H1 (cell line): Measurements from ENCODE around the gene VEGFD. TPM values are rescaled to one million over a fixed set of nuclear protein-coding genes. Genes with fewer than 3 reads are reported as not detected.

Experiments
- CTCF ChIA-PET: fragments of 300-600 bp; sonication (Branson Sonifier 250); formaldehyde crosslinking; loops from one replicate; lab custom pipeline; 2021; ENCODE audit not compliant: partially characterized antibody; lab: Charles Lee
- POLR2A ChIA-PET: fragments of 300-600 bp; sonication (Branson Sonifier 250); formaldehyde crosslinking; loops from one replicate; lab custom pipeline; 2021; ENCODE audit warnings: inconsistent platforms; ENCODE audit not compliant: partially characterized antibody; lab: Charles Lee
- DNase-seq, 2 experiments: peaks; one replicate each; pipeline versions ENCODE4 v3.0.0 to v3.0.0-alpha.2; 2010 to 2022; ENCODE audit warnings: low spot score in 2 of 2, low read depth in 1 of 2, mixed read lengths in 1 of 2
- FAIRE-seq: peaks from 2 replicates; lab custom pipeline; 2011; peaks lifted over from hg19 to GRCh38; lab: Jason Lieb, UNC
- H2AFZ ChIP-seq: 2 replicates; pipeline ENCODE4 v1.8.1; 2012; ENCODE audit warnings: low read length, inconsistent platforms
- H2AK5ac ChIP-seq: 2 replicates; pipeline ENCODE4 v1.6.1; 2013; ENCODE audit warnings: low read depth, low read length
- H2BK120ac ChIP-seq: replicated peaks from 2 replicates; pipeline ENCODE3; 2013; ENCODE audit warnings: low read depth, low read length, inconsistent platforms
- H2BK12ac ChIP-seq: 2 replicates; pipeline ENCODE4 v1.6.1; 2013; ENCODE audit warnings: low read depth, low read length
- H2BK15ac ChIP-seq: 2 replicates; pipeline ENCODE4 v1.6.1; 2013; ENCODE audit warnings: low read length
- H2BK20ac ChIP-seq: 2 replicates; pipeline ENCODE4 v1.6.1; 2013; ENCODE audit warnings: low read length
- H2BK5ac ChIP-seq: 2 replicates; pipeline ENCODE4 v1.6.1; 2013; ENCODE audit warnings: low read depth, low read length
- H3K14ac ChIP-seq: 2 replicates; pipeline ENCODE4 v1.6.1; 2013; ENCODE audit warnings: inconsistent platforms; ENCODE audit not compliant: insufficient read length
- H3K18ac ChIP-seq: 2 replicates; pipeline ENCODE4 v1.6.1; 2013; ENCODE audit warnings: low read length; ENCODE audit errors: extremely low read depth
- H3K23ac ChIP-seq: 2 replicates; pipeline ENCODE4 v1.6.1; 2013; ENCODE audit warnings: inconsistent platforms; ENCODE audit not compliant: insufficient read length
- H3K23me2 ChIP-seq: 2 replicates; pipeline ENCODE4 v1.6.1; 2013; ENCODE audit warnings: low read depth, low read length
- H3K27ac ChIP-seq: 2 replicates; pipeline ENCODE4 v1.6.1; 2011; ENCODE audit warnings: low read depth, low read length, inconsistent platforms
- H3K27me3 ChIP-seq, 4 experiments: replicated peaks in 1 of 4; 1 replicate in 1 of 4; 2 replicates in 3 of 4; pipeline versions ENCODE4 v1.6.1 to v1.8.1; 2011 to 2013; ENCODE audit warnings: low read length in 3 of 4, mild to moderate bottlenecking in 3 of 4, inconsistent platforms in 2 of 4, mixed read lengths in 2 of 4, moderate library complexity in 1 of 4; ENCODE audit not compliant: control insufficient read depth in 3 of 4, insufficient read depth in 3 of 4; ENCODE audit errors: extremely low read depth in 1 of 4
- H3K36me3 ChIP-seq, 4 experiments: 2 replicates each; pipeline versions ENCODE4 v1.6.1 to v1.8.1; 2011 to 2013; ENCODE audit warnings: mild to moderate bottlenecking in 4 of 4, low read length in 3 of 4, moderate library complexity in 2 of 4, control low read depth in 1 of 4, inconsistent platforms in 1 of 4; ENCODE audit not compliant: insufficient read depth in 4 of 4, control insufficient read depth in 2 of 4
- H3K4ac ChIP-seq: replicated peaks from 2 replicates; pipeline ENCODE3; 2013; ENCODE audit warnings: low read length, low read depth, mixed read lengths, inconsistent platforms; ENCODE audit not compliant: insufficient read length
- H3K4me1 ChIP-seq, 4 experiments: replicated peaks in 1 of 4; 1 replicate in 1 of 4; 2 replicates in 3 of 4; pipeline versions ENCODE4 v1.6.1 to v1.8.1; 2011 to 2013; ENCODE audit warnings: low read length in 3 of 4, inconsistent platforms in 2 of 4, mixed read lengths in 1 of 4; ENCODE audit not compliant: insufficient read depth in 4 of 4, control insufficient read depth in 3 of 4
- H3K4me2 ChIP-seq, 2 experiments: 2 replicates each; pipeline versions ENCODE4 v1.6.1 to v1.8.1; 2011 to 2013; ENCODE audit warnings: low read depth in 2 of 2, low read length in 2 of 2, control low read depth in 1 of 2, inconsistent platforms in 1 of 2, mild to moderate bottlenecking in 1 of 2; ENCODE audit not compliant: insufficient read depth in 1 of 2
- H3K4me3 ChIP-seq, 4 experiments: fragments of 200-600, 300-600 bp in 1 of 4; sonication (generic), shearing (Covaris generic), sonication (Bioruptor Twin) in 1 of 4; 2 replicates each; pipeline versions ENCODE4 v1.5.1 to v1.8.1; 2011 to 2016; ENCODE audit warnings: low read length in 4 of 4, low read depth in 3 of 4, control low read depth in 2 of 4, inconsistent platforms in 2 of 4, mild to moderate bottlenecking in 2 of 4, mixed read lengths in 1 of 4, moderate library complexity in 1 of 4; ENCODE audit not compliant: insufficient read depth in 2 of 4; ENCODE audit errors: extremely low read depth in 1 of 4
- H3K56ac ChIP-seq: replicated peaks from 2 replicates; pipeline ENCODE3; 2013; ENCODE audit warnings: low read depth, mild to moderate bottlenecking, mixed read lengths, low read length, inconsistent platforms; ENCODE audit not compliant: insufficient read length
- H3K79me1 ChIP-seq: 2 replicates; pipeline ENCODE4 v1.6.1; 2013; ENCODE audit warnings: low read depth, low read length, control low read depth
- H3K79me2 ChIP-seq, 2 experiments: 2 replicates each; pipeline versions ENCODE4 v1.6.1 to v1.8.1; 2012 to 2013; ENCODE audit warnings: low read length in 2 of 2, mild to moderate bottlenecking in 2 of 2, inconsistent platforms in 1 of 2; ENCODE audit not compliant: insufficient read depth in 2 of 2, control insufficient read depth in 1 of 2
- H3K9ac ChIP-seq, 4 experiments: replicated peaks in 1 of 4; 1 replicate in 1 of 4; 2 replicates in 3 of 4; pipeline versions ENCODE4 v1.6.1 to v1.8.1; 2011 to 2013; ENCODE audit warnings: low read depth in 3 of 4, low read length in 3 of 4, control low read depth in 2 of 4, mild to moderate bottlenecking in 2 of 4, moderate library complexity in 2 of 4, inconsistent platforms in 1 of 4; ENCODE audit errors: extremely low read depth in 1 of 4
- H3K9me3 ChIP-seq, 2 experiments: 2 replicates each; pipeline versions ENCODE4 v1.6.1 to v1.8.1; 2012 to 2013; ENCODE audit warnings: mild to moderate bottlenecking in 2 of 2, moderate library complexity in 2 of 2, control low read depth in 1 of 2, inconsistent platforms in 1 of 2, low read depth in 1 of 2, low read length in 1 of 2, mixed read lengths in 1 of 2; ENCODE audit not compliant: insufficient read depth in 2 of 2
- H4K20me1 ChIP-seq, 2 experiments: replicated peaks in 1 of 2; 2 replicates each; pipeline versions ENCODE3 to v1.8.1; 2011 to 2013; ENCODE audit warnings: inconsistent platforms in 2 of 2, low read length in 2 of 2, mild to moderate bottlenecking in 1 of 2; ENCODE audit not compliant: insufficient read depth in 2 of 2, control insufficient read depth in 1 of 2
- H4K5ac ChIP-seq: 2 replicates; pipeline ENCODE4 v1.6.1; 2013; ENCODE audit warnings: low read length, low read depth, mixed read lengths, inconsistent platforms; ENCODE audit not compliant: insufficient read length
- H4K8ac ChIP-seq: 2 replicates; pipeline ENCODE4 v1.8.0; 2013; ENCODE audit warnings: mild to moderate bottlenecking, moderate library complexity, low read length, inconsistent platforms; ENCODE audit not compliant: insufficient read depth; ENCODE audit errors: extremely low read depth
- H4K91ac ChIP-seq: replicated peaks from 2 replicates; pipeline ENCODE3; 2013; ENCODE audit warnings: low read length, mixed read lengths, inconsistent platforms; ENCODE audit not compliant: insufficient read length
- CBX5 ChIP-seq: fragments of 300-800, 300-1000 bp; sonication (generic); IDR thresholded peaks from 2 replicates; pipeline ENCODE4 v1.7.1; 2016; ENCODE audit warnings: antibody characterized with exemption, low read length, low read depth
- CBX8 ChIP-seq: fragments of 300-800, 300-1000 bp; sonication (generic); IDR thresholded peaks from 2 replicates; pipeline ENCODE4 v1.7.1; 2016; ENCODE audit warnings: low read depth, low read length, borderline replicate concordance
- CHD1 ChIP-seq: IDR thresholded peaks from 2 replicates; pipeline ENCODE4 v1.6.1; 2012; ENCODE audit warnings: low read depth, low read length, improper control_type of control experiment
- JUN ChIP-seq: IDR thresholded peaks from 2 replicates; pipeline ENCODE4 v1.6.1; 2011; ENCODE audit warnings: low read depth, mild to moderate bottlenecking, improper control_type of control experiment, low read length
- MAFK ChIP-seq: IDR thresholded peaks from 2 replicates; pipeline ENCODE4 v1.6.1; 2012; ENCODE audit warnings: low read depth, mild to moderate bottlenecking, improper control_type of control experiment, low read length
- NANOG ChIP-seq: IDR thresholded peaks from 2 replicates; pipeline ENCODE4 v1.6.1; 2011; ENCODE audit warnings: low read length, low read depth, mild to moderate bottlenecking, inconsistent platforms; ENCODE audit not compliant: insufficient read depth, poor library complexity, severe bottlenecking
- RBBP5 ChIP-seq: IDR thresholded peaks from 2 replicates; pipeline ENCODE4 v1.7.1; 2012; ENCODE audit warnings: low read depth, mild to moderate bottlenecking, inconsistent platforms, low read length, moderate library complexity, borderline replicate concordance
- RNF2 ChIP-seq: fragments of 200-900, 300-1000 bp; sonication (generic); IDR thresholded peaks from 2 replicates; pipeline ENCODE4 v1.7.1; 2016; ENCODE audit warnings: borderline replicate concordance, low read depth, mild to moderate bottlenecking, antibody characterized with exemption, low read length; ENCODE audit not compliant: poor library complexity, severe bottlenecking; ENCODE audit errors: missing control alignments
- RXRA ChIP-seq: IDR thresholded peaks from 2 replicates; pipeline ENCODE4 v1.6.1; 2011; ENCODE audit warnings: low read depth, mild to moderate bottlenecking, low read length, moderate library complexity; ENCODE audit not compliant: insufficient read depth
- SP1 ChIP-seq: IDR thresholded peaks from 2 replicates; pipeline ENCODE4 v1.6.1; 2011; ENCODE audit warnings: low read depth, low read length
- SP2 ChIP-seq: IDR thresholded peaks from 2 replicates; pipeline ENCODE4 v1.6.1; 2012; ENCODE audit warnings: mild to moderate bottlenecking, low read length, inconsistent platforms
- USF2 ChIP-seq: IDR thresholded peaks from 2 replicates; pipeline ENCODE4 v1.6.1; 2011; ENCODE audit warnings: low read length, improper control_type of control experiment
- WGBS, 2 experiments: shearing (Covaris generic) in 1 of 2; methylation state at CpG; one replicate each; pipeline versions ENCODE4 v1.1.6 to v1.1.7; 2013 to 2015; ENCODE audit warnings: low lambda C conversion rate in 2 of 2, mixed read lengths in 2 of 2, inconsistent platforms in 1 of 2, low coverage in 1 of 2, missing lambda C conversion rate in 1 of 2; ENCODE audit not compliant: insufficient replicate concordance in 2 of 2, insufficient coverage in 1 of 2, insufficient read length in 1 of 2; ENCODE audit errors: extremely low coverage in 1 of 2, missing lambda C conversion rate in 1 of 2; 5-methylcytosine and 5-hydroxymethylcytosine counted together
- polyA plus RNA-seq, 7 experiments: library from polyadenylated mRNA; depleted of rRNA in 3 of 7; stranded (reverse) in 5 of 7; unstranded in 2 of 7; fragments of >200 nt in 5 of 7; fragments of 200-250 nt in 2 of 7; gene quantifications; 1 replicate in 5 of 7; 2 replicates in 1 of 7; 4 replicates in 1 of 7; pipeline versions ENCODE4 v1.2.1 to v1.2.3, GENCODE V29; 2011 to 2013; ENCODE audit warnings: missing spikeins in 2 of 7, mixed read lengths in 2 of 7
- total RNA-seq: library from RNA; stranded (reverse); fragmentation: NEBNext Ultra II Directional; extraction: Animal tissue kit (Norgen Biotek cat#: 25700); gene quantifications from 2 replicates; pipeline ENCODE4 v1.2.1, GENCODE V29; 2021

VEGFD gene
- total and polyA plus RNA-seq, 2 of the 8 experiments (the other 6 are each of a cell fraction or from before 2014, with no cell fraction given): 0.06 TPM; not detected in 1

- Histone ChIP-seq H2BK12ac (no peak overlapping the region), H3K18ac (no peak overlapping the region), H2BK15ac (no peak overlapping the region), H2AFZ (no peak overlapping the region), H3K4ac (no peak overlapping the region), H3K79me1 (no peaks in the 10 kb centered on the region), H3K4me2 (no peak overlapping the region), H4K8ac (no peak overlapping the region), H4K20me1 (no peaks in the 10 kb centered on the region), H2AK5ac (no peak overlapping the region), H2BK120ac (no peak overlapping the region), H3K27ac (no peak overlapping the region), H4K5ac (no peak overlapping the region), H3K79me2 (no peaks in the 10 kb centered on the region), H3K4me3 (no peak overlapping the region), H2BK5ac (no peak overlapping the region), H2BK20ac (no peak overlapping the region), H3K56ac (no peak overlapping the region), H4K91ac (no peak overlapping the region), H3K36me3 (no peaks in the 10 kb centered on the region), H3K9ac (no peak overlapping the region), H3K14ac (no peak overlapping the region), H3K4me1 (no peaks in the 10 kb centered on the region), H3K23ac (no peak overlapping the region), H3K23me2 (no peaks in the 10 kb centered on the region), H3K27me3 (no peaks in the 10 kb centered on the region), H3K9me3 (no peaks in the 10 kb centered on the region)
- POLR2A ChIA-PET: no interaction called here
- CTCF ChIA-PET: interaction anchor here (0.6 kb wide), 1 partner anchor 36 kb away, joined by 3 read pairs; no protein-coding TSS in a partner anchor
- DNase-seq (no peak), FAIRE-seq (no peak)
- 94% methylated on average over 6 of the region's 6 CpGs; no CpG with 5 or more reads in 1 of the 2 experiments for WGBS, 2 experiments
- TF ChIP-seq RBBP5: no peak
- TF ChIP-seq RXRA: no peak
- no peak for TF ChIP-seq NANOG
- TF ChIP-seq JUN: no peak
- no peak for TF ChIP-seq SP1
- no peak for TF ChIP-seq CHD1
- TF ChIP-seq USF2: no peak
- TF ChIP-seq CBX8: no peak
- no peak for TF ChIP-seq SP2
- no peak for TF ChIP-seq RNF2
- TF ChIP-seq MAFK: no peak
- no peak for TF ChIP-seq CBX5
Observed at GRCh38 chrX:15418041-15418706, 34.0 kb upstream of the VEGFD start.
